Right renal cortex interstitium (tissue), 3 donors: ENCODE measurements around the gene METTL18. TPM values are rescaled to one million over a fixed set of nuclear protein-coding genes. Genes with fewer than 3 reads are reported as not detected.

Source experiments
- DNase-seq, 3 donors: peaks; one replicate each; pipeline ENCODE4 v3.0.0-alpha.2; 2013; ENCODE audit warnings: low read depth in 3 of 3, low spot score in 2 of 3
- polyA plus RNA-seq, 3 donors: library from polyadenylated mRNA; unstranded; fragments of 120-200 nt; gene quantifications; one replicate each; pipeline ENCODE4 v1.2.1, GENCODE V29; 2013; ENCODE audit not compliant: insufficient read length in 3 of 3

Gene METTL18
- polyA plus RNA-seq, 3 donors = 18.3 to 21.3 (median 18.9) TPM

DNA sequence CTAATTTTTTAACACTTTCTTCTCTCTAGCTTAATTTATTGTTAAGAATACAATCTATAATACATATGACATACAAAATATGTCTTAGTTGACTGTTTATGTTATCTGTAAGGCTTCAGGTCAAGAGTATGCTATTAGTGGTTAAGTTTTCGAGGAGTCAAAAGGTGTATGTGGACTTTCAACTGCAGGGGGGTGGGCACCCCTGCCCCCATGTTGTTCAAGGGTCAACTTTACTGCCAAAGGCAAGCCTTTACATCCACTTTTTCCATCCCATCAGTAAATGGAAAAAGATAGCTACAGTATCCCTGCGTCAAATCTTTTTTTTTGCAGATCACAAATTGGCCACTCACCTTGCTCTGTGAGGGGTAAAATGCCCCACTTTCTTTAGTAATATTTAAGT is 6.3 kb downstream of the METTL18 start:
- DNase-seq = no peak

- DNase-seq = no peak
Observed at GRCh38 chr1:169786974-169787373, 7.7 kb downstream of the METTL18 start.

- no peak for DNase-seq
Observed at GRCh38 chr1:169785267-169785666, 9.4 kb downstream of the METTL18 start.

GRCh38 chr1:169784102-169784501 is 10.6 kb downstream of the METTL18 start:
- no peak for DNase-seq

- no peak for DNase-seq
Observed at GRCh38 chr1:169782596-169782995, 12.1 kb downstream of the METTL18 start.

GRCh38 chr1:169779970-169780369 is 14.7 kb downstream of the METTL18 start:
- DNase-seq = no peak

DNA sequence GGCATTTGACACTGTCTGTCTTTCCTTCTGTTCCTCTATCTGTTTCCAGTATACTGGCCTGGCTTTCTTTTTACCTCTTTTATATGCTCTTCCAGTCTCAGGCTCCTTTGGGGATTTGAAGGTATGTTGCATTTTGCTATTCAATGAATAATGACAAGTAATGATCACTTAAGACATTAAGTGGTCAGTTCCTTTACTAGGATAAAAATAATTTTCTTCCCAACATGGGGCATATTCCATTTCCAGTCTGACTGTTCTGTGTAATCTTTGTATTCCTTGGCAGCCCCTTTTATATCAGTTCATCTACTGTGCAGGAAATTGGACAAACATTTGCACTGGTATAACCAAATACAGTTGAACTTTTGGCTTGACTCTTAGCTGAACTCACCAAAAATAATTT is 15.6 kb downstream of the METTL18 start:
- DNase-seq = no peak

GRCh38 chr1:169776440-169776839 is 18.3 kb downstream of the METTL18 start:
- no peak for DNase-seq

- DNase-seq = no peak
Observed at GRCh38 chr1:169768161-169768560, 26.5 kb downstream of the METTL18 start.

GRCh38 chr1:169765580-169766331 is 29.0 kb downstream of the METTL18 start:
- DNase-seq = no peak

GRCh38 chr1:169764919-169765318 is 29.8 kb downstream of the METTL18 start:
- DNase-seq = no peak

- DNase-seq = no peak
Observed at GRCh38 chr1:169762699-169763098, 32.0 kb downstream of the METTL18 start.

DNA sequence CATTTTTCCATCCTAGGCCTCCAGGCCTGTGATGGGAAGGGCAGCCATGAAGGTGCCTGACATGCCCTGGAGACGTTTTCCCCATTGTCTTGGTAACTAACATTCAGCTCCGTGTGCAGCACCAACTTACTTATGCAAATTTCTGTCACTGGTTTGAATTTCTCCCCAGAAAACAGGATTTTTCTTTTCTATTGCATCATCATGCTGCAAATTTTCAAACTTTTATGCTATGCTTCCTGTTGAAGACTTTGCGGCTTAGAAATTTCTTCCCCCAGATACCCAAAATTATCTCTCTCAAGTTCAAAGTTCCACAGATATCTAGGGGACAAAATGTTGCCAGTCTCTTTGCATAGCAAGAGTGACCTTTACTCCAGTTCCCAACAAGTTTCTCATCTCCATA is 35.7 kb downstream of the METTL18 start:
- DNase-seq = no peak

- no peak for DNase-seq
Observed at GRCh38 chr1:169753549-169753948, 41.2 kb downstream of the METTL18 start.

GRCh38 chr1:169750041-169750440 is 44.7 kb downstream of the METTL18 start:
- no peak for DNase-seq

DNA sequence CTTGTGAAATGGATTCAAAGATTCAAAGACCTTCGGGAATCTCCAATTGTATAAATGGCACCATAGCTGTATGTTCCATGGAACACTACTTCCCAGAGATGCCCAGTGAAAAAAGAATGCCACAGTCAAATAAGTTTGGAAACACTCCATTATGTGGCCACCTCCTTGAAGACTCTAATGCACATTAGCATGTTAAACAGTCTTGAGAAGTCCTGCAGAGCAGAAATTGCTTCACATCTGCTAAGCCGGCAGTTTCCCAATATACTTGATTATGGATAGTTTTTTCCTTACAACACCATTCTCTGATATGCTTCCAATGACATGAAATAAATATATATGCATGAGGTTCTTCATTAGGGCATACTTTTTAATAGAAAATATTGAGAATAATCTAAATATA is 48.2 kb downstream of the METTL18 start:
- no peak for DNase-seq

DNA sequence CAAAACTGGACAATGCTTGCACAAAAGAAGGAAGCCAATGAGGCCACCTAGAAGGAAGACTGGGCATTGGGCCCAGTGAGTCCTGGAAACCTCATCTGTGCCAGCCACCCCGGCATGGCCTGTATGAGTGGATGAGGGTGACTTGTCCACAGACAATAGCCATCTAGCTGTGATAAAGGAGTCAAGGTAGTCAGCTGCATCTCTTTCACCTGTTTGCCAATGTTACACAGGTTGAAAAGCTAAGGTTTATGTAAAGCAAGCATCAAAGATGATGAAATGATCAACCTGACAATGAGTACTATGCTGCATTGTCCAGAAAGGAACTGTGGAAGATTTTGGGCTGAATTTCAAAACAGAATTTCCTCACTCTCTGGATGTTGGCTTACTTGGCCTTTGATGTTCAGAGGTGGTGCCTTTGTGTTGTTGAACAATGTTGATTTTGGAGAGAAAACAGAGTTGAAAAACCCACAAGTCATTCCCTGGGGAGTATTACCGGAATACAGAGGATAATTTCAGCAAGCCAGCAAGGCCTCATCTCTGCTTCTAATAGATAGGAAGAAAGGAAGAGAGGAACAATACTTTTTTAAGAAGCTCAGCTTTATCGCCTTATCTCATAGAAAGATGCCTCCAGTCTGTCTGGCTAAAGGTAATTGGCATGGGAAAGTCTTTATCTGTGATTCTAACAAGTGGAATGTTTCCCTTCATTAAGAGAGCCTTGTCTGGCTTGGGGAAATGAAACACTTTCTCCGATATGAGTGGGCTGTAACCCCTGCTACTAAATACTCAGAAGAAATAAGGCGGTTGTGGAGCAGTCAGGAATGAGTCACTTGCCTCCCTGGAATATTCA is 49.5 kb downstream of the METTL18 start:
- no peak for DNase-seq

Other genes starting within 250 kb of the METTL18 start
- 1 to 10 TPM; 1.6 to 2.6 (median 2.3) TPM for gene F5, start 208.4 kb downstream of the METTL18 start, polyA plus RNA-seq
- 1 to 10 TPM; 5.4 to 9.5 (median 6.5) TPM for gene SELP, start 164.8 kb downstream of the METTL18 start, polyA plus RNA-seq
- 1 to 10 TPM; 3.5 to 3.9 (median 3.6) TPM for gene SELL, start 83.3 kb downstream of the METTL18 start, polyA plus RNA-seq
- under 1 TPM; 0.44 to 0.87 (median 0.67) TPM for gene SELE, start 60.8 kb downstream of the METTL18 start, polyA plus RNA-seq
- gene SCYL3, start 99.0 kb upstream of the METTL18 start, polyA plus RNA-seq = 10 to 100 TPM; 17.0 to 21.1 (median 19.3) TPM